ENCODE data around the gene FMNL2.

GRCh38 chr2:152405206-152406118 is 70.5 kb downstream of the FMNL2 start:
- TF ChIP-seq CTCF (conservative IDR thresholded peaks at IDR 0.05) (no peak), EZH2 (IDR thresholded peaks at IDR 0.05; ENCODE audit: low read depth) (no peak)

Data from PC-9 (cell line).